GM21825 (cell line): ENCODE data around the gene RPL19.
"Not testable (repeated sequence)": the region's sequence is repeated elsewhere in the genome, so short reads cannot be mapped to it uniquely, and the experiment has no call there.

Experiments used
- ATAC-seq: cut with Tn5 transposase; IDR thresholded peaks from one replicate; pipeline ENCODE4 v1.9.1; 2021; ENCODE audit warnings: mild to moderate bottlenecking, moderate library complexity; ENCODE audit not compliant: unreplicated experiment

Gene RPL19

GRCh38 chr17:39200070-39200879 lies at the start of gene RPL19:
Gene RPL19, plus strand, starts transcription at chr17:39200283. Its CDS starts 62 bp downstream, at chr17:39200345.
- ATAC-seq, result peak; percentile 53

- no peak for ATAC-seq
Observed at GRCh38 chr17:39150795-39151149, 49.3 kb upstream of the RPL19 start.

- ATAC-seq, result no peak
Observed at GRCh38 chr17:39151150-39151942, 48.7 kb upstream of the RPL19 start, which contains the start of gene PLXDC1. Gene PLXDC1, minus strand, starts transcription at chr17:39151637. Its CDS starts 200 bp downstream, at chr17:39151437.

GRCh38 chr17:39151943-39152818 lies 47.9 kb upstream of the RPL19 start:
- no peak for ATAC-seq

GRCh38 chr17:39153599-39154051 lies 46.5 kb upstream of the RPL19 start:
- peak; percentile 37 for ATAC-seq

- ATAC-seq, result no peak
Observed at GRCh38 chr17:39155654-39156053, 44.4 kb upstream of the RPL19 start.

- ATAC-seq, result no peak
Observed at GRCh38 chr17:39156491-39156890, 43.6 kb upstream of the RPL19 start.

- no peak for ATAC-seq
Observed at GRCh38 chr17:39158623-39159022, 41.5 kb upstream of the RPL19 start.

- ATAC-seq, result no peak
Observed at GRCh38 chr17:39161962-39162361, 38.1 kb upstream of the RPL19 start.

GRCh38 chr17:39164675-39165143 lies 35.4 kb upstream of the RPL19 start:
- peak; percentile 71 for ATAC-seq

GRCh38 chr17:39165178-39165840 lies 34.8 kb upstream of the RPL19 start:
- no peak for ATAC-seq

- no peak for ATAC-seq
Observed at GRCh38 chr17:39165841-39166349, 34.2 kb upstream of the RPL19 start, which contains the start of gene ARL5C. Gene ARL5C, minus strand, starts transcription at chr17:39166161. Its CDS starts 401 bp downstream, at chr17:39165760.

- no peak for ATAC-seq
Observed at GRCh38 chr17:39166437-39167335, 33.4 kb upstream of the RPL19 start.

GRCh38 chr17:39167476-39167875 lies 32.6 kb upstream of the RPL19 start:
- ATAC-seq, result no peak

- ATAC-seq, result not testable (repeated sequence)
Observed at GRCh38 chr17:39168503-39168902, 31.6 kb upstream of the RPL19 start.

- ATAC-seq, result no peak
Observed at GRCh38 chr17:39169101-39169500, 31.0 kb upstream of the RPL19 start.

GRCh38 chr17:39169518-39169917 lies 30.6 kb upstream of the RPL19 start:
- ATAC-seq, result no peak

- no peak for ATAC-seq
Observed at GRCh38 chr17:39170109-39170508, 30.0 kb upstream of the RPL19 start.

- no peak for ATAC-seq
Observed at GRCh38 chr17:39170558-39170957, 29.5 kb upstream of the RPL19 start.
